Fibroblast of the aortic adventitia (primary cell): ENCODE measurements around the gene SGIP1. TPM values are rescaled to one million over a fixed set of nuclear protein-coding genes. Genes with fewer than 3 reads are reported as not detected.
A peak's percentile ranks its signal among the peaks of the same experiment; 100 is the strongest.

Experiments used
- DNase-seq: peaks from one replicate; pipeline ENCODE4 v3.0.0-alpha.2; 2010; ENCODE audit warnings: low read depth
- H3K4me3 ChIP-seq: 2 replicates; pipeline ENCODE4 v1.5.1; 2011; ENCODE audit warnings: low read depth, mild to moderate bottlenecking, control low read depth, low read length, moderate library complexity
- total RNA-seq: library from RNA; depleted of rRNA; stranded (reverse); fragments of >200 nt; gene quantifications from 2 replicates; pipeline ENCODE4 v1.2.3, GENCODE V29; 2012; ENCODE audit warnings: low replicate concordance
- TF ChIP-seq, protein P1 (sequence below): IDR thresholded peaks from 2 replicates; pipeline ENCODE4 v1.5.1; 2011; ENCODE audit warnings: mild to moderate bottlenecking, low read length, control low read depth, inconsistent platforms; ENCODE audit not compliant: insufficient read depth

Gene SGIP1
- total RNA-seq, 1 donor, result 21.1 TPM

- TF ChIP-seq, protein P1, sequence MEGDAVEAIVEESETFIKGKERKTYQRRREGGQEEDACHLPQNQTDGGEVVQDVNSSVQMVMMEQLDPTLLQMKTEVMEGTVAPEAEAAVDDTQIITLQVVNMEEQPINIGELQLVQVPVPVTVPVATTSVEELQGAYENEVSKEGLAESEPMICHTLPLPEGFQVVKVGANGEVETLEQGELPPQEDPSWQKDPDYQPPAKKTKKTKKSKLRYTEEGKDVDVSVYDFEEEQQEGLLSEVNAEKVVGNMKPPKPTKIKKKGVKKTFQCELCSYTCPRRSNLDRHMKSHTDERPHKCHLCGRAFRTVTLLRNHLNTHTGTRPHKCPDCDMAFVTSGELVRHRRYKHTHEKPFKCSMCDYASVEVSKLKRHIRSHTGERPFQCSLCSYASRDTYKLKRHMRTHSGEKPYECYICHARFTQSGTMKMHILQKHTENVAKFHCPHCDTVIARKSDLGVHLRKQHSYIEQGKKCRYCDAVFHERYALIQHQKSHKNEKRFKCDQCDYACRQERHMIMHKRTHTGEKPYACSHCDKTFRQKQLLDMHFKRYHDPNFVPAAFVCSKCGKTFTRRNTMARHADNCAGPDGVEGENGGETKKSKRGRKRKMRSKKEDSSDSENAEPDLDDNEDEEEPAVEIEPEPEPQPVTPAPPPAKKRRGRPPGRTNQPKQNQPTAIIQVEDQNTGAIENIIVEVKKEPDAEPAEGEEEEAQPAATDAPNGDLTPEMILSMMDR, result no peak
- no peak overlapping the region for H3K4me3 ChIP-seq
- DNase-seq, result no peak
Observed at GRCh38 chr1:66519992-66520391, 14.0 kb upstream of the SGIP1 start.

DNA sequence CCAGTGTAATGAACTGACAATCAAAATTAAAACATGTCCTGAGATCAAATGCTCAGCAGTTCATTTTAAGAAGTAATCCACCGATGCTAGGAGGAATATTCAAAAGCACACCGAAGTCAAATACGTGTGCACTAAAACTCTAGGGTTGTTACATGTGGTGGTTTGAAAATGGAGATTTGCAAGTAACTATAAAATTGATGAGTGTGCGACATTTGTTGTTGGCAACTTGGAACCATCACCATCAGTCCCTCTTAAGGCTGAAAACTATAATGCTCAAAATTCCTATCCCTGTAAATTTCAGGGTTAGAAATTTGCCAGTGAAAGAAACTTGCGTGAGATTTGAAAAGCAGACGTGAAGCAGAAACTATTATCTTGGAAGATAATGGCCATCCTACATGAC lies 13.3 kb upstream of the SGIP1 start:
- TF ChIP-seq, protein P1, result no peak
- no peak for DNase-seq
- no peak overlapping the region for H3K4me3 ChIP-seq

DNA sequence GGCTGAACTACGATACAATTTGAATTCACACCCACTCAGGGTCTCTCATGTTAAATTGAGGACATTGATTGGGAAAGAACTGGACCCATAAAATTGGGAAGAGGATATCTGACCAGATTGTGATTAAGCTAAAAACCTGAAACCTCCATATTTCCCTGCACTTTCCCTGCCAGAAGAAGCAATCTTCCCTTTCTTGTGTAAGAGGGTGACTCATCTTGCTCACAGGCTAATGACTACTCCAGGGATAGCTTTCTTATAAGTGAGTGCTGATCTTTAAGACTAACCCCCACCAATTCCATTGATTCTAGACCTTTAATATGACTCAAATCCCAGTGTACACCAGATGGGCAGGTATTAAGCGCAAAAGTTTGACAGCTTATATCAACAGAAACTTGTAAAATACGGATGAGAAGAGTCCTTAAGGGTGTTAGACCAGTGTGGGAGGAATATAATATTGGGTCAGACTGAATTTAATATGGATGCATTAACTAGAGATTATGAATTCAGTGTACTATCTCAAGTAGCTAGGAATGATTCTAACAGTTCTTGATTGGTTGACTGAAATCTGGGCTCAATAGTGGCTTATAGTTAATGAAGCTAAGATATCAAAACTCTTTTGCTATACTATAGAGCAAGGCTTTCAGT lies 12.1 kb upstream of the SGIP1 start:
- TF ChIP-seq, protein P1, result no peak
- no peak overlapping the region for H3K4me3 ChIP-seq
- DNase-seq, result peak; percentile 87

DNA sequence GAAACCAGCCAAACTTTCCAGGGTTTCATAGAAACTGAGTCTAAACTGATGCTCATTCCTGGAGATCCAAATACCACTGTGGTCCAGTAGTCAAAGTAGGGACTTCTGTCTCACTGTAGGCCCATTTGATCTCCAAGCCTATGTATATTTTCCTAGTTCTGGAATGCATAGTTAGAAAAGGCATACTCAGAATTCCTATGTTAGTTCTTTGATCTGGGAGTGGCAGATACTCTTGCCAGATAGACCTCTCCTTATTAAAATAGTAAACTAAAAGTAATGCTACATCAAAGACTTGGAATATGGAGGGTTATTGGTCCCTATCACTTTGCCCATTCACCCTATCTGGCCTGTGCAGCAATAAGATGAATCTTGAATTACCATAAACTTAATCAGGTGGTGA lies 10.4 kb upstream of the SGIP1 start:
- H3K4me3 ChIP-seq, result no peak overlapping the region
- DNase-seq, result no peak
- TF ChIP-seq, protein P1, result no peak

DNA sequence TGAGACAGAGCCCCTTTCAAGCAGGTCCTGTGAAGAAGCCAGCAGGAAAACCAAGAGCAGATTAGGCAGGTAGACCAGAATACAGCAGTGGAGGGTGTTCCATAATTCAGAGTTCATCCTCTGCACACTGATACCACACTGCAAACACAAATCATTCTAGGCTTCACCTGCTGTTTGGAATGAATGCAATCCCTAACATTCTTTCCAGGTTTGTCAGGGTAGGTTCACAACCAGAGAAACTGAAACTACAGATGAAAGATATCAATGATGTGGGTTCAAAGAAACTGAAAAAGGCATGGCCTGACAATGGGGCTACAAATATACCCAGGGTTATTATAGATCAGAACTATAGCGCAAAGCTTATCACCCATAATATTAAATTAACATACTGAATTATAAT lies 8.9 kb upstream of the SGIP1 start:
- TF ChIP-seq, protein P1, result no peak
- no peak overlapping the region for H3K4me3 ChIP-seq
- DNase-seq, result no peak

DNA sequence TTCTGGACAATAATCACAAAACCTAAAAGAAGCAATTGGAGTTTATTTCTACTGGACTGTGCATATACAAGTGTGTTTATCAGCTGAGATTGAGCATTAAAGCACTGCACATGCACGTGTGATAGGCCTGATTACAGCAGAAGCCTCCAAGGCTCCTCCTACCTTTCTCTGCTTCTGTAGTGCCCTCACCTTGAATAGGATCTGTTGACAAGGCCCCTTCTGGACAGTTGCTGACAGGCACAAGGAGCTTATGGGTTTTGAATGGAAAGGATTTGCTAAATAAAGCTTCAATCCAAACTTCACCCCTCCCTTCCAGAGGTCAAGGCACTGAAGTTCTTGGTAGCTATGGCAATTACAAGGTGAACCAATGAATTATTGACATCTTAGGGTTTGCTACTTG lies 7.9 kb upstream of the SGIP1 start:
- TF ChIP-seq, protein P1, result no peak
- DNase-seq, result no peak
- no peak overlapping the region for H3K4me3 ChIP-seq

DNA sequence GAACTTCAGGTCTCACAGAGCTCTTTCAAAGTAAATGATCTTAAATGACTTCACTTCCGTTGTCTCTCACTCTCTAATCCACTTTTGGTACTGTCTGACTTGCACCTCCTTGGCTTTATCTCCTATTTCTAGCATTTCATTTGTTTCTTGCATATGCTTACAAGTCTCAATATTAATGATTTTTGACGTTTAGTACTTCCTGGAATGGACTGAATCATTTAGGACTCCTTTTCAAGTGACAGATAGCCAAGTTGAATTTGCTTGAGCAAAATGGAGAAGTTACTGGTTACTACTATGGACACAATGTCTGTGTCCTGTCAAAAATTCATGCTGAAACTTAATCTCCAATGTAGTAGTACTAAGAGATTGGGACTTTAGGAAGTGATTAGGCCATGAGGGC lies 7.0 kb upstream of the SGIP1 start:
- no peak overlapping the region for H3K4me3 ChIP-seq
- DNase-seq, result no peak
- TF ChIP-seq, protein P1, result no peak
